GM19397 (cell line): Measurements from ENCODE around the gene TCN1.
"Not testable (repeated sequence)": the region's sequence is repeated elsewhere in the genome, so short reads cannot be mapped to it uniquely, and the experiment has no call there.

Source experiments
- ATAC-seq: cut with Tn5 transposase; IDR thresholded peaks from one replicate; pipeline ENCODE4 v1.9.1; 2021; ENCODE audit warnings: mild to moderate bottlenecking, moderate library complexity; ENCODE audit not compliant: unreplicated experiment

TCN1 gene

GRCh38 chr11:59857439-59858434 is 8.6 kb downstream of the TCN1 start:
- no peak for ATAC-seq

- ATAC-seq = no peak
Observed at GRCh38 chr11:59854871-59855270, 11.4 kb downstream of the TCN1 start.

- ATAC-seq = not testable (repeated sequence)
Observed at GRCh38 chr11:59851416-59851815, 14.9 kb downstream of the TCN1 start.

GRCh38 chr11:59849551-59849950 is 16.7 kb downstream of the TCN1 start:
- ATAC-seq = not testable (repeated sequence)

GRCh38 chr11:59849129-59849528 is 17.2 kb downstream of the TCN1 start:
- ATAC-seq = no peak

GRCh38 chr11:59848439-59848838 is 17.8 kb downstream of the TCN1 start:
- not testable (repeated sequence) for ATAC-seq

GRCh38 chr11:59847626-59848025 is 18.7 kb downstream of the TCN1 start:
- ATAC-seq = no peak

- ATAC-seq = no peak
Observed at GRCh38 chr11:59846556-59846955, 19.7 kb downstream of the TCN1 start.

- no peak for ATAC-seq
Observed at GRCh38 chr11:59845399-59845798, 20.9 kb downstream of the TCN1 start, which contains the start of gene CBLIF. Gene CBLIF, minus strand, starts transcription at chr11:59845499. Its CDS starts 46 bp downstream, at chr11:59845453.

- ATAC-seq = no peak
Observed at GRCh38 chr11:59842316-59842715, 24.0 kb downstream of the TCN1 start.

- ATAC-seq = no peak
Observed at GRCh38 chr11:59841514-59841913, 24.8 kb downstream of the TCN1 start.

- no peak for ATAC-seq
Observed at GRCh38 chr11:59839615-59840014, 26.7 kb downstream of the TCN1 start.

GRCh38 chr11:59833602-59834001 is 32.7 kb downstream of the TCN1 start:
- ATAC-seq = no peak

GRCh38 chr11:59829358-59829757 is 36.9 kb downstream of the TCN1 start:
- no peak for ATAC-seq

- ATAC-seq = peak; percentile 76
Observed at GRCh38 chr11:59822989-59823566, 43.2 kb downstream of the TCN1 start.

- no peak for ATAC-seq
Observed at GRCh38 chr11:59818572-59818971, 47.7 kb downstream of the TCN1 start.

GRCh38 chr11:59816434-59816833 is 49.9 kb downstream of the TCN1 start:
- ATAC-seq = not testable (repeated sequence)

- ATAC-seq = no peak
Observed at GRCh38 chr11:59815754-59816153, 50.5 kb downstream of the TCN1 start.

- no peak for ATAC-seq
Observed at GRCh38 chr11:59814021-59814420, 52.3 kb downstream of the TCN1 start.

- no peak for ATAC-seq
Observed at GRCh38 chr11:59813364-59813763, 52.9 kb downstream of the TCN1 start.

- no peak for ATAC-seq
Observed at GRCh38 chr11:59812220-59812619, 54.1 kb downstream of the TCN1 start.

GRCh38 chr11:59810911-59811259 is 55.4 kb downstream of the TCN1 start:
- no peak for ATAC-seq
